Measurements from ENCODE around the gene PAK5. TPM values are rescaled to one million over a fixed set of nuclear protein-coding genes. Genes with fewer than 3 reads are reported as not detected.

The PAK5 gene
- polyA plus RNA-seq, 1 donor (not counting 4 experiments of a cell fraction or from before 2014, with no cell fraction given), result not detected

DNA sequence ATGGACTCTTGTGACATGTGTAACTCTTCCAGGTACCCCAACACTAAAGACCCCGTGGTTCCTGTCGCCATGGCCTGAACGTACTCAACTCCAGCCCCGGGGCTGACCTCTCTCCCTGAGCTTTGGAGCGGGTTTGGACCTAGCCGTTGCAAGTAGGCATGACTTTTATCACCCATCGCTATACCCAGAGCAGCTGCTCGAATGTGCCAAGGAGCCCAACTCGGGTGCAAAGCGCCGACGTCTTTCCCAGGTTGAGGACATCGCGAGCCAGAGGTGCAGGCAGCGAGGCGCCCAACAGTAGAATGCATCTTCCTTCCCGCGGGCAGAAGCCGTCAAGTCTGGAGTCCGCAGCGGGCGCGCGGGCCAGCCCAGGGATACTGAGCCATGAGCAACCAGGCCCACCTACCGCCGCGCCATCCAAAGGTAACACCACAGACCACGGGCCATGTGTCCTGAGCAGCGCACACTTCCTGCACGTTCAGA lies 330.1 kb downstream of the PAK5 start:
- Histone ChIP-seq H3K9ac (ENCODE audit: control insufficient read depth, extremely low read depth, insufficient read depth, low read length) (no peak overlapping the region), H3K79me2 (ENCODE audit: control insufficient read depth, insufficient read depth, low read length) (no peaks in the 10 kb centered on the region), H3K9me3 (ENCODE audit: control insufficient read depth, low read depth, low read length) (no peaks in the 10 kb centered on the region), H3K36me3 (ENCODE audit: control insufficient read depth in 2 of 2, extremely low read depth in 1 of 2, insufficient read depth in 2 of 2, low read length in 2 of 2) (no peaks in the 10 kb centered on the region), H2AFZ (ENCODE audit: control insufficient read depth, low read length) (no peak overlapping the region), H3K9me1 (ENCODE audit: control insufficient read depth, extremely low read depth, insufficient read depth, low read length) (no peaks in the 10 kb centered on the region), H3K4me2 (ENCODE audit: control insufficient read depth, extremely low read depth, insufficient read depth, low read depth, low read length) (no peak overlapping the region), H3K27ac (ENCODE audit: control insufficient read depth, insufficient read depth, low read length) (no peak overlapping the region), H3K4me3 (ENCODE audit: control insufficient read depth in 2 of 3, extremely low read depth in 1 of 3, insufficient read depth in 2 of 3, low read depth in 1 of 3, low read length in 3 of 3) (no peak overlapping the region), H4K20me1 (ENCODE audit: control insufficient read depth, extremely low read depth, insufficient read depth, low read length) (no peaks in the 10 kb centered on the region), H3K4me1 (ENCODE audit: control insufficient read depth, extremely low read depth, insufficient read depth, low read length) (no peaks in the 10 kb centered on the region), H3K27me3 (ENCODE audit: control insufficient read depth, extremely low read depth, insufficient read depth, low read length) (peaks cover 52% of the 10 kb centered on the region)
- TF ChIP-seq EZH2 (IDR thresholded peaks at IDR 0.05; ENCODE audit: low read length), result no peak
- no peak for TF ChIP-seq CTCF (optimal IDR thresholded peaks at IDR 0.05 in 1 of 3, IDR thresholded peaks at IDR 0.05 in 1 of 3, conservative IDR thresholded peaks at IDR 0.05 in 1 of 3; ENCODE audit: extremely low read depth in 1 of 3, insufficient read depth in 2 of 3, low read length in 3 of 3)
- no peak for FAIRE-seq
- dilution Hi-C loops (cut with MboI; ENCODE audit: extremely low pct_ligation_motif_present, low sequenced_read_pairs), result no loop called here
- DNase-seq (ENCODE audit: low read depth, low spot score), result no peak

DNA sequence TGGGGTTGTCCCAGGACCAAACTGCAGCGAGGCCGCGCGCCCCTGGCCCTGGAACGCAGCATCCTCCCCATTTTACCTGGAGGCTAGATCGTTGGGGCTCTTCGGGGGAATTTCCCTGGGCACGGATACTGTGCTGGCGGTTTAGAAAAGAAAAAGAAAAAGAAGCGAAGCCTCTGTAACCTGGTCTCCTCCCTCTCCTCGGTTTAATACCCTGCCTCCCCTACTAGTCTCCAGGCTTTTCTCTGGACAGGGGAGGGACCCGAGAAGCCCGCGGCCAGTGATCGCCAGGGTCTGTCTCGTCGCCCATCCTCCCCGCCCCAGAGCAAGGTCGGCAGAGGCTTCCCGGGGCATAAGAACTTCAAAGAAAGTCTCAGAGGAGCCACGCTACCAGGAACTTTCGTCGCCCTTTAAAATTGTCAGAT lies 330.6 kb downstream of the PAK5 start:
- no peak for DNase-seq (ENCODE audit: low read depth, low spot score)
- no peaks in the 10 kb centered on the region for H3K4me1 ChIP-seq (ENCODE audit: control insufficient read depth, extremely low read depth, insufficient read depth, low read length)
- no peaks in the 10 kb centered on the region for H3K36me3 ChIP-seq (ENCODE audit: control insufficient read depth in 2 of 2, extremely low read depth in 1 of 2, insufficient read depth in 2 of 2, low read length in 2 of 2)
- TF ChIP-seq CTCF (optimal IDR thresholded peaks at IDR 0.05 in 1 of 3, IDR thresholded peaks at IDR 0.05 in 1 of 3, conservative IDR thresholded peaks at IDR 0.05 in 1 of 3; ENCODE audit: extremely low read depth in 1 of 3, insufficient read depth in 2 of 3, low read length in 3 of 3), result no peak
- no peak for TF ChIP-seq EZH2 (IDR thresholded peaks at IDR 0.05; ENCODE audit: low read length)
- no peak overlapping the region for H3K27ac ChIP-seq (ENCODE audit: control insufficient read depth, insufficient read depth, low read length)
- no peaks in the 10 kb centered on the region for H4K20me1 ChIP-seq (ENCODE audit: control insufficient read depth, extremely low read depth, insufficient read depth, low read length)
- peaks cover 51% of the 10 kb centered on the region for H3K27me3 ChIP-seq (ENCODE audit: control insufficient read depth, extremely low read depth, insufficient read depth, low read length)
- H3K9ac ChIP-seq (ENCODE audit: control insufficient read depth, extremely low read depth, insufficient read depth, low read length), result no peak overlapping the region
- no peaks in the 10 kb centered on the region for H3K9me3 ChIP-seq (ENCODE audit: control insufficient read depth, low read depth, low read length)
- no peak overlapping the region for H3K4me3 ChIP-seq (ENCODE audit: control insufficient read depth in 2 of 3, extremely low read depth in 1 of 3, insufficient read depth in 2 of 3, low read depth in 1 of 3, low read length in 3 of 3)
- H3K4me2 ChIP-seq (ENCODE audit: control insufficient read depth, extremely low read depth, insufficient read depth, low read depth, low read length), result no peak overlapping the region
- H3K9me1 ChIP-seq (ENCODE audit: control insufficient read depth, extremely low read depth, insufficient read depth, low read length), result no peaks in the 10 kb centered on the region
- dilution Hi-C loops (cut with MboI; ENCODE audit: extremely low pct_ligation_motif_present, low sequenced_read_pairs), result no loop called here
- H3K79me2 ChIP-seq (ENCODE audit: control insufficient read depth, insufficient read depth, low read length), result no peaks in the 10 kb centered on the region
- no peak overlapping the region for H2AFZ ChIP-seq (ENCODE audit: control insufficient read depth, low read length)
- FAIRE-seq, result no peak
